Endothelial cell of umbilical vein (primary cell): ENCODE measurements around the gene TMTC4. TPM values are rescaled to one million over a fixed set of nuclear protein-coding genes. Genes with fewer than 3 reads are reported as not detected.
"Not testable (repeated sequence)": the region's sequence is repeated elsewhere in the genome, so short reads cannot be mapped to it uniquely, and the experiment has no call there.

Source experiments
- BruUV-seq: library from RNA; stranded (reverse); fragments of 400-500 nt; replicated peaks from 2 replicates; lab custom pipeline; 2021; lab: Mats Ljungman, UMichigan
- CTCF ChIA-PET: fragments of 300-600, 350-600 bp; sonication (Branson Sonifier 250); formaldehyde crosslinking; loops from one replicate; lab custom pipeline; 2021; ENCODE audit warnings: antibody characterized with exemption, inconsistent platforms; lab: Charles Lee
- POLR2A ChIA-PET: fragments of 300-600, 350-600 bp; sonication (Branson Sonifier 250); formaldehyde crosslinking; loops from one replicate; lab custom pipeline; 2021; ENCODE audit warnings: antibody characterized with exemption, inconsistent platforms; lab: Charles Lee
- DNase-seq: peaks from one replicate; pipeline ENCODE4 v3.0.0-alpha.2; 2011; ENCODE audit warnings: low read depth, low spot score
- FAIRE-seq: peaks from 2 replicates; lab custom pipeline; 2011; peaks lifted over from hg19 to GRCh38; lab: Jason Lieb, UNC
- H2AFZ ChIP-seq: 2 replicates; pipeline ENCODE4 v1.6.0; 2012; ENCODE audit warnings: low read depth, low read length, control low read depth, inconsistent platforms
- H3K27ac ChIP-seq: 2 replicates; pipeline ENCODE4 v1.5.1; 2011; ENCODE audit warnings: low read depth, mild to moderate bottlenecking, control low read depth, low read length, moderate library complexity; ENCODE audit not compliant: insufficient read depth
- H3K27me3 ChIP-seq, 2 experiments: 2 replicates each; pipeline versions ENCODE4 v1.6.0 to v1.6.1; 2011; ENCODE audit warnings: low read length in 2 of 2, mixed read lengths in 1 of 2; ENCODE audit not compliant: control insufficient read depth in 2 of 2, insufficient read depth in 2 of 2
- H3K36me3 ChIP-seq, 2 experiments: 2 replicates in 1 of 2; 3 replicates in 1 of 2; pipeline ENCODE4 v1.5.1; 2011; ENCODE audit warnings: low read length in 2 of 2, mild to moderate bottlenecking in 1 of 2, moderate library complexity in 1 of 2; ENCODE audit not compliant: control insufficient read depth in 2 of 2, insufficient read depth in 2 of 2; ENCODE audit errors: extremely low read depth in 1 of 2
- H3K4me1 ChIP-seq: 3 replicates; pipeline ENCODE4 v1.5.1; 2011; ENCODE audit warnings: mild to moderate bottlenecking, low read length; ENCODE audit not compliant: control insufficient read depth, insufficient read depth; ENCODE audit errors: extremely low read depth
- H3K4me2 ChIP-seq: 2 replicates; pipeline ENCODE4 v1.6.1; 2011; ENCODE audit warnings: low read length, control low read depth, mixed read lengths; ENCODE audit not compliant: insufficient read depth
- H3K4me3 ChIP-seq, 3 experiments: fragments of 200-600 bp in 1 of 3; sonication (generic), shearing (Covaris generic) in 1 of 3; replicated peaks in 1 of 3; 2 replicates each; pipeline ENCODE4 v1.5.1; 2011 to 2016; ENCODE audit warnings: control low read depth in 3 of 3, low read length in 3 of 3, mild to moderate bottlenecking in 2 of 3, inconsistent platforms in 1 of 3, low read depth in 1 of 3, moderate library complexity in 1 of 3; ENCODE audit not compliant: insufficient read depth in 1 of 3
- H3K79me2 ChIP-seq: 2 replicates; pipeline ENCODE4 v1.6.0; 2012; ENCODE audit warnings: low read length, inconsistent platforms; ENCODE audit not compliant: control insufficient read depth, insufficient read depth
- H3K9ac ChIP-seq: replicated peaks from 2 replicates; pipeline ENCODE3; 2011; ENCODE audit warnings: low read length, control low read depth; ENCODE audit not compliant: insufficient read depth; ENCODE audit errors: extremely low read depth
- H3K9me1 ChIP-seq: replicated peaks from 3 replicates; pipeline ENCODE4 v1.6.0; 2011; ENCODE audit warnings: mild to moderate bottlenecking, low read length; ENCODE audit not compliant: control insufficient read depth, insufficient read depth; ENCODE audit errors: extremely low read depth
- H3K9me3 ChIP-seq: replicated peaks from 2 replicates; pipeline ENCODE4 v1.5.1; 2012; ENCODE audit warnings: low read length, inconsistent platforms; ENCODE audit not compliant: control insufficient read depth, insufficient read depth
- H4K20me1 ChIP-seq: replicated peaks from 2 replicates; pipeline ENCODE3; 2011; ENCODE audit warnings: mild to moderate bottlenecking, low read length; ENCODE audit not compliant: control insufficient read depth, insufficient read depth; ENCODE audit errors: extremely low read depth
- EZH2 ChIP-seq: IDR thresholded peaks from 2 replicates; pipeline ENCODE4 v1.6.1; 2012; ENCODE audit warnings: borderline replicate concordance, low read depth, mild to moderate bottlenecking, moderate library complexity, low read length, inconsistent platforms; ENCODE audit not compliant: severe bottlenecking
- FOS ChIP-seq: IDR thresholded peaks from 2 replicates; pipeline ENCODE4 v1.6.1; 2011; ENCODE audit warnings: mild to moderate bottlenecking, low read length, moderate library complexity, borderline replicate concordance; ENCODE audit not compliant: insufficient read depth
- GATA2 ChIP-seq: IDR thresholded peaks from 2 replicates; pipeline ENCODE4 v1.7.0; 2011; ENCODE audit warnings: low read depth, mild to moderate bottlenecking, moderate library complexity, mixed read lengths, low read length; ENCODE audit not compliant: insufficient read length, insufficient read depth
- JUN ChIP-seq: IDR thresholded peaks from 2 replicates; pipeline ENCODE4 v1.6.1; 2011; ENCODE audit warnings: borderline replicate concordance, low read depth; ENCODE audit not compliant: insufficient read length, insufficient read depth
- MYC ChIP-seq: IDR thresholded peaks from one replicate; pipeline ENCODE4 v1.6.1; 2011; ENCODE audit warnings: mild to moderate bottlenecking, low read depth, low read length
- POLR2A ChIP-seq: IDR thresholded peaks from 2 replicates; pipeline ENCODE4 v1.6.1; 2012; ENCODE audit warnings: low read depth, mild to moderate bottlenecking, control low read depth, low read length
- POLR2AphosphoS5 ChIP-seq: IDR thresholded peaks from 2 replicates; pipeline ENCODE4 v1.6.1; 2012; ENCODE audit warnings: low read depth, mild to moderate bottlenecking, control low read depth, low read length, moderate library complexity; ENCODE audit not compliant: insufficient read depth
- dilution Hi-C: fragments of 300-500 bp; cut with MboI; formaldehyde crosslinking; loops from one replicate; pipeline ENCODE4 v1.15.0; 2019; ENCODE audit warnings: low sequenced_read_pairs; ENCODE audit not compliant: extremely low pct_ligation_motif_present
- intact Hi-C: fragments of 100-400 bp; cut with micrococcal nuclease; formaldehyde crosslinking; loops from one replicate; pipeline ENCODE4 v1.10.0; 2022
- polyA plus RNA-seq, 4 experiments: library from polyadenylated mRNA; depleted of rRNA in 3 of 4; stranded (reverse) in 3 of 4; unstranded in 1 of 4; fragments of >200 nt; gene quantifications; 2 replicates each; pipeline versions ENCODE4 v1.2.1 to v1.2.3, GENCODE V29; 2011 to 2012; ENCODE audit warnings: missing spikeins in 1 of 4
- total RNA-seq: library from RNA; stranded (reverse); gene quantifications from 2 replicates; pipeline ENCODE4 v1.2.3, GENCODE V29; 2021
- TF ChIP-seq, protein P1 (sequence below): IDR thresholded peaks from 2 replicates; pipeline ENCODE4 v1.6.1; 2011; ENCODE audit not compliant: insufficient read depth, insufficient read length
- TF ChIP-seq, protein P2 (sequence below), 2 donors: IDR thresholded peaks; 1 replicate in 1 of 2; 2 replicates in 1 of 2; pipeline ENCODE4 v1.5.1; 2011; ENCODE audit warnings: low read length in 2 of 2, mild to moderate bottlenecking in 2 of 2, moderate library complexity in 2 of 2, control low read depth in 1 of 2, inconsistent platforms in 1 of 2, low read depth in 1 of 2; ENCODE audit not compliant: insufficient read depth in 1 of 2; ENCODE audit errors: extremely low read depth in 1 of 2

Gene TMTC4
- total and polyA plus RNA-seq, 2 donors (not counting 3 experiments of a cell fraction or from before 2014, with no cell fraction given) = 24.6 to 31.9 TPM

DNA sequence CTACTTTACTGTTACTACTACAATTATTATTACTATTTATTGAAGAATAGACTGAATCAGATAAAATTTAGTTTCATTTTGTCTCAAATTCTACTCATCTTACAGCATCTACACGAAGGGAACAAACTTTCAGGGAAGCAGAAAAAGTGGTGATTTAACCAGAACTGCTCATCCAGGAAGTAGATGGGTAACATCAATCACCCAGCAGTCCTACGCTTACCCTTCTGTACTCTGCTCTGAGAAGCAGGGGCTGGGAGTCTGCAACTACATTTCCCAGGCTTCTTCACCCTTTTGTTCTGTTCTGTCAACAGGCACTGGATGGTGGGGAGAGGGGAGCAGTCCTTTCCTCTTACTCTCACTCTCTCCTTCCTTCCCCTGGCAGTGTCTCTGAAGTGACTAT lies 54.7 kb downstream of the TMTC4 start:
- H2AFZ ChIP-seq = no peak overlapping the region
- no peak overlapping the region for H3K9ac ChIP-seq
- H3K27me3 ChIP-seq = no peaks in the 10 kb centered on the region
- H3K79me2 ChIP-seq = no peaks in the 10 kb centered on the region
- H3K4me3 ChIP-seq = no peak overlapping the region
- H3K36me3 ChIP-seq = peaks cover 0 to 3% of the 10 kb centered on the region in 2 experiments
- intact Hi-C loops (no loop called here), dilution Hi-C loops (no loop called here)
- DNase-seq = no peak
- no peak overlapping the region for H3K27ac ChIP-seq
- POLR2A ChIA-PET = no interaction called here
- no peak for TF ChIP-seq EZH2
- TF ChIP-seq FOS = no peak
- no peak for TF ChIP-seq GATA2
- no peak for TF ChIP-seq POLR2AphosphoS5
- TF ChIP-seq JUN = no peak
- TF ChIP-seq, protein P1, sequence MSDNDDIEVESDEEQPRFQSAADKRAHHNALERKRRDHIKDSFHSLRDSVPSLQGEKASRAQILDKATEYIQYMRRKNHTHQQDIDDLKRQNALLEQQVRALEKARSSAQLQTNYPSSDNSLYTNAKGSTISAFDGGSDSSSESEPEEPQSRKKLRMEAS = no peak
- TF ChIP-seq, protein P2, sequence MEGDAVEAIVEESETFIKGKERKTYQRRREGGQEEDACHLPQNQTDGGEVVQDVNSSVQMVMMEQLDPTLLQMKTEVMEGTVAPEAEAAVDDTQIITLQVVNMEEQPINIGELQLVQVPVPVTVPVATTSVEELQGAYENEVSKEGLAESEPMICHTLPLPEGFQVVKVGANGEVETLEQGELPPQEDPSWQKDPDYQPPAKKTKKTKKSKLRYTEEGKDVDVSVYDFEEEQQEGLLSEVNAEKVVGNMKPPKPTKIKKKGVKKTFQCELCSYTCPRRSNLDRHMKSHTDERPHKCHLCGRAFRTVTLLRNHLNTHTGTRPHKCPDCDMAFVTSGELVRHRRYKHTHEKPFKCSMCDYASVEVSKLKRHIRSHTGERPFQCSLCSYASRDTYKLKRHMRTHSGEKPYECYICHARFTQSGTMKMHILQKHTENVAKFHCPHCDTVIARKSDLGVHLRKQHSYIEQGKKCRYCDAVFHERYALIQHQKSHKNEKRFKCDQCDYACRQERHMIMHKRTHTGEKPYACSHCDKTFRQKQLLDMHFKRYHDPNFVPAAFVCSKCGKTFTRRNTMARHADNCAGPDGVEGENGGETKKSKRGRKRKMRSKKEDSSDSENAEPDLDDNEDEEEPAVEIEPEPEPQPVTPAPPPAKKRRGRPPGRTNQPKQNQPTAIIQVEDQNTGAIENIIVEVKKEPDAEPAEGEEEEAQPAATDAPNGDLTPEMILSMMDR (IDR thresholded peaks at IDR 0.05; ENCODE audit: extremely low read depth in 1 of 2, insufficient read depth in 1 of 2, low read depth in 1 of 2, low read length in 2 of 2) = no peak
- TF ChIP-seq MYC = no peak
- no peak for TF ChIP-seq POLR2A
- CTCF ChIA-PET = no interaction called here
- no TSS peak for BruUV-seq
- no peak overlapping the region for H3K4me2 ChIP-seq
- no peaks in the 10 kb centered on the region for H3K4me1 ChIP-seq
- no peaks in the 10 kb centered on the region for H4K20me1 ChIP-seq
- H3K9me3 ChIP-seq = no peaks in the 10 kb centered on the region
- H3K9me1 ChIP-seq = no peaks in the 10 kb centered on the region
- no peak for FAIRE-seq

DNA sequence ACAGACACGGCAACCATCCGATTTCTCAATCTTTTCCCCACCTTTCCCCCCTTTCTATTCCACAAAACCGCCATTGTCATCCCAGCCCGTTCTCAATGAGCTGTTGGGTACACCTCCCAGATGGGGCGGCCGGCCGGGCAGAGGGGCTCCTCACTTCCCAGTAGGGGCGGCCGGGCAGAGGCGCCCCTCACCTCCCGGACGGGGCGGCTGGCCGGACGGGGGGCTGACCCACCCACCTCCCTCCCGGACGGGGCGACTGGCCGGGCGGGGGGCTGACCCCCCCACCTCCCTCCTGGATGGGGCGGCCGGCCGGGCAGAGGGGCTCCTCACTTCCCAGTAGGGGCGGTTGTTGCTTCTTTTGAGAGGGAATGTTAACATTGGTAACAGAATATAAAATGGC lies 55.7 kb downstream of the TMTC4 start:
- FAIRE-seq, BruUV-seq, POLR2A ChIA-PET, H3K4me1 ChIP-seq, H4K20me1 ChIP-seq, DNase-seq, dilution Hi-C loops, H3K4me3 ChIP-seq, H3K36me3 ChIP-seq, H3K27me3 ChIP-seq, H3K79me2 ChIP-seq, H2AFZ ChIP-seq, H3K9ac ChIP-seq, intact Hi-C loops, H3K9me3 ChIP-seq, H3K27ac ChIP-seq, H3K9me1 ChIP-seq, CTCF ChIA-PET, H3K4me2 ChIP-seq: not testable (repeated sequence)
